K562 (cell line): Measurements from ENCODE around the gene DCN. TPM values are rescaled to one million over a fixed set of nuclear protein-coding genes. Genes with fewer than 3 reads are reported as not detected.

ENCODE experiments used
- ARID1B ChIP-seq: fragments of 450-650 bp; IDR thresholded peaks from 2 replicates; pipeline ENCODE4 v1.6.1; 2016; ENCODE audit warnings: antibody characterized with exemption, mild to moderate bottlenecking, inconsistent platforms
- CREB3L1 ChIP-seq: fragments of 450-650 bp; IDR thresholded peaks from 2 replicates; pipeline ENCODE4 v1.6.1; 2014; ENCODE audit warnings: low read depth, mild to moderate bottlenecking, moderate library complexity, borderline replicate concordance
- PPARD ChIP-seq: fragments of 250-450 bp; sonication (Bioruptor Pico); IDR thresholded peaks from 2 replicates; pipeline ENCODE4 v1.8.0; 2022; ENCODE audit warnings: inconsistent platforms, mild to moderate bottlenecking, moderate library complexity
- RREB1 ChIP-seq: fragments of 250-450 bp; sonication (Bioruptor Pico); IDR thresholded peaks from 2 replicates; pipeline ENCODE4 v1.4.0; 2020
- TCF15 ChIP-seq: fragments of 250-450 bp; sonication (Bioruptor Pico); IDR thresholded peaks from 2 replicates; pipeline ENCODE4 v1.8.0; 2022; ENCODE audit warnings: moderate library complexity, mild to moderate bottlenecking, inconsistent platforms
- ZNF324 ChIP-seq: fragments of 250-450 bp; sonication (Bioruptor Pico); IDR thresholded peaks from 2 replicates; pipeline ENCODE4 v1.4.0; 2020; ENCODE audit warnings: mild to moderate bottlenecking
- polyA plus RNA-seq, 8 experiments: library from polyadenylated mRNA; depleted of rRNA in 4 of 8; stranded (reverse) in 5 of 8; unstranded in 3 of 8; fragments of >200 nt; fragmentation: Nextera tagmentation in 2 of 8; fragmentation: Illumina TruSeq in 1 of 8; extraction: Ambion mirVana in 2 of 8; extraction: Trizol in 1 of 8; gene quantifications; 2 replicates each; pipeline versions ENCODE4 v1.2.1 to v1.2.3, GENCODE V29; 2011 to 2014; ENCODE audit warnings: inconsistent platforms in 1 of 8, missing spikeins in 1 of 8
- total RNA-seq, 7 experiments: library from RNA; depleted of rRNA in 6 of 7; stranded (reverse); fragments of >200 nt in 6 of 7; fragmentation: Illumina TruSeq in 2 of 7; extraction: Trizol in 2 of 7; gene quantifications; 2 replicates each; pipeline versions ENCODE4 v1.2.1 to v1.2.3, GENCODE V29; 2011 to 2021; ENCODE audit warnings: low replicate concordance in 1 of 7

DCN gene
- total and polyA plus RNA-seq, 9 of the 15 experiments (the other 6 are each of a cell fraction or from before 2014, with no cell fraction given): 0.08 to 2.4 (median 0.31) TPM; not detected in 1

- TF ChIP-seq RREB1 (CRISPR knock-in tag) (no peak), PPARD (CRISPR knock-in tag) (no peak), ARID1B (no peak), ZNF324 (CRISPR knock-in tag) (no peak), CREB3L1 (no peak), TCF15 (CRISPR knock-in tag) (no peak)
Measured at GRCh38 chr12:91226951-91227350, 44.3 kb upstream of the DCN start (continued).
